Measurements from ENCODE around the gene GABRR1.

The GABRR1 gene

GRCh38 chr6:89173634-89174033 lies 43.5 kb downstream of the GABRR1 start:
- H3K27ac ChIP-seq (ENCODE audit: low read depth, low read length), result no peak overlapping the region
- no peaks in the 10 kb centered on the region for H3K4me1 ChIP-seq (ENCODE audit: control insufficient read depth, low read length)
- no peaks in the 10 kb centered on the region for H3K36me3 ChIP-seq (ENCODE audit: control insufficient read depth, low read length)
- H3K9me2 ChIP-seq (replicated peaks; ENCODE audit: control insufficient read depth, low read length), result no peaks in the 10 kb centered on the region
- no peaks in the 10 kb centered on the region for H3K9me3 ChIP-seq (ENCODE audit: control insufficient read depth, insufficient read depth, low read length)
- no peaks in the 10 kb centered on the region for H3F3A ChIP-seq (ENCODE audit: control insufficient read depth, insufficient read depth)
- no peaks in the 10 kb centered on the region for H3K79me2 ChIP-seq (ENCODE audit: control insufficient read depth, low read length)
- TF ChIP-seq CTCF (IDR thresholded peaks at IDR 0.05; ENCODE audit: low read depth, low read length, poor library complexity, severe bottlenecking), result no peak
- TF ChIP-seq EZH2phosphoT487 (IDR thresholded peaks at IDR 0.05; ENCODE audit: borderline replicate concordance, low read length), result no peak
- no peaks in the 10 kb centered on the region for H3K27me3 ChIP-seq (ENCODE audit: control insufficient read depth, low read length)
- no peak overlapping the region for H3K4me2 ChIP-seq (ENCODE audit: low read length)
- no peaks in the 10 kb centered on the region for H4K20me1 ChIP-seq (ENCODE audit: control insufficient read depth, insufficient read depth, low read depth, low read length)
- no peak overlapping the region for H3K4me3 ChIP-seq (ENCODE audit: low read length)

GRCh38 chr6:89172131-89172530 lies 45.0 kb downstream of the GABRR1 start:
- no peaks in the 10 kb centered on the region for H3K36me3 ChIP-seq (ENCODE audit: control insufficient read depth, low read length)
- H3K9me2 ChIP-seq (replicated peaks; ENCODE audit: control insufficient read depth, low read length), result no peaks in the 10 kb centered on the region
- no peaks in the 10 kb centered on the region for H3K79me2 ChIP-seq (ENCODE audit: control insufficient read depth, low read length)
- no peaks in the 10 kb centered on the region for H3K27me3 ChIP-seq (ENCODE audit: control insufficient read depth, low read length)
- H3K4me2 ChIP-seq (ENCODE audit: low read length), result no peak overlapping the region
- no peaks in the 10 kb centered on the region for H3K9me3 ChIP-seq (ENCODE audit: control insufficient read depth, insufficient read depth, low read length)
- H3K27ac ChIP-seq (ENCODE audit: low read depth, low read length), result no peak overlapping the region
- no peak for TF ChIP-seq CTCF (IDR thresholded peaks at IDR 0.05; ENCODE audit: low read depth, low read length, poor library complexity, severe bottlenecking)
- no peak for TF ChIP-seq EZH2phosphoT487 (IDR thresholded peaks at IDR 0.05; ENCODE audit: borderline replicate concordance, low read length)
- H3K4me3 ChIP-seq (ENCODE audit: low read length), result no peak overlapping the region
- no peaks in the 10 kb centered on the region for H3K4me1 ChIP-seq (ENCODE audit: control insufficient read depth, low read length)
- H4K20me1 ChIP-seq (ENCODE audit: control insufficient read depth, insufficient read depth, low read depth, low read length), result no peaks in the 10 kb centered on the region
- no peaks in the 10 kb centered on the region for H3F3A ChIP-seq (ENCODE audit: control insufficient read depth, insufficient read depth)

GRCh38 chr6:89162047-89162371 lies 55.1 kb downstream of the GABRR1 start:
- Histone ChIP-seq H3K79me2 (ENCODE audit: control insufficient read depth, low read length) (no peaks in the 10 kb centered on the region), H3K9me2 (replicated peaks; ENCODE audit: control insufficient read depth, low read length) (no peaks in the 10 kb centered on the region), H3F3A (ENCODE audit: control insufficient read depth, insufficient read depth) (peaks cover 6% of the 10 kb centered on the region; the same call in 1 of the 2 replicates), H3K27ac (ENCODE audit: low read depth, low read length) (no peak overlapping the region), H3K4me1 (ENCODE audit: control insufficient read depth, low read length) (no peaks in the 10 kb centered on the region), H3K4me3 (ENCODE audit: low read length) (no peak overlapping the region), H3K27me3 (ENCODE audit: control insufficient read depth, low read length) (no peaks in the 10 kb centered on the region), H3K4me2 (ENCODE audit: low read length) (no peak overlapping the region), H4K20me1 (ENCODE audit: control insufficient read depth, insufficient read depth, low read depth, low read length) (0 out of 2 replicates have a peak, but pooled peaks cover 3% of the 10 kb centered on the region), H3K36me3 (ENCODE audit: control insufficient read depth, low read length) (peaks cover 77% of the 10 kb centered on the region), H3K9me3 (ENCODE audit: control insufficient read depth, insufficient read depth, low read length) (no peaks in the 10 kb centered on the region)
- TF ChIP-seq CTCF (IDR thresholded peaks at IDR 0.05; ENCODE audit: low read depth, low read length, poor library complexity, severe bottlenecking), result no peak
- no peak for TF ChIP-seq EZH2phosphoT487 (IDR thresholded peaks at IDR 0.05; ENCODE audit: borderline replicate concordance, low read length)
